Measurements from ENCODE around the gene JPH4.

DNA sequence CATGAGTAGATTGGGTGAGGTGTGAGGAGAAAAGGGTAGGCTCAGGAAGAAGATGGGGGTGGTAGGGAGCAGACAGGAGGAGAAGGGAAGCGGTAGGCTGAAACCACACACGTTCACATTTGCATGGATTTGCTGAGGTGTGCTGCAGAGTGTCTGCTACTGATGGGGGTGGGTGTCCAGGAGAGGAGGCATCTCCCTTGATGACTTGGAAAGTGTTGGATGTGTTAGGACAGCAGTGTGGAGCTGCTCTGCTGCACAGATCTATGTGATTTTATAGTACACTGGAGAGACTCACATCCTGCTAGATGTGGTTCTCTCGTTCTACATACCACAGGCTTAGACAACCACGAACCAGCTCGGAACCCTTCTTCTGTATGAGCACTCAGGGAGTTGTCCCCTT lies 36.3 kb downstream of the JPH4 start:
- TF ChIP-seq, protein P1, sequence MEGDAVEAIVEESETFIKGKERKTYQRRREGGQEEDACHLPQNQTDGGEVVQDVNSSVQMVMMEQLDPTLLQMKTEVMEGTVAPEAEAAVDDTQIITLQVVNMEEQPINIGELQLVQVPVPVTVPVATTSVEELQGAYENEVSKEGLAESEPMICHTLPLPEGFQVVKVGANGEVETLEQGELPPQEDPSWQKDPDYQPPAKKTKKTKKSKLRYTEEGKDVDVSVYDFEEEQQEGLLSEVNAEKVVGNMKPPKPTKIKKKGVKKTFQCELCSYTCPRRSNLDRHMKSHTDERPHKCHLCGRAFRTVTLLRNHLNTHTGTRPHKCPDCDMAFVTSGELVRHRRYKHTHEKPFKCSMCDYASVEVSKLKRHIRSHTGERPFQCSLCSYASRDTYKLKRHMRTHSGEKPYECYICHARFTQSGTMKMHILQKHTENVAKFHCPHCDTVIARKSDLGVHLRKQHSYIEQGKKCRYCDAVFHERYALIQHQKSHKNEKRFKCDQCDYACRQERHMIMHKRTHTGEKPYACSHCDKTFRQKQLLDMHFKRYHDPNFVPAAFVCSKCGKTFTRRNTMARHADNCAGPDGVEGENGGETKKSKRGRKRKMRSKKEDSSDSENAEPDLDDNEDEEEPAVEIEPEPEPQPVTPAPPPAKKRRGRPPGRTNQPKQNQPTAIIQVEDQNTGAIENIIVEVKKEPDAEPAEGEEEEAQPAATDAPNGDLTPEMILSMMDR (IDR thresholded peaks at IDR 0.05) = no peak
- no peak for TF ChIP-seq ZFX (IDR thresholded peaks at IDR 0.05; ENCODE audit: borderline replicate concordance)
